PC-9 (cell line): ENCODE results near the gene RNF38. TPM values are rescaled to one million over a fixed set of nuclear protein-coding genes. Genes with fewer than 3 reads are reported as not detected.
"Not testable (repeated sequence)": the region's sequence is repeated elsewhere in the genome, so short reads cannot be mapped to it uniquely, and the experiment has no call there.

Source experiments
- BruUV-seq: library from RNA; stranded (reverse); fragments of 400-500 nt; replicated peaks from 2 replicates; lab custom pipeline; 2021; lab: Mats Ljungman, UMichigan
- CTCF ChIA-PET: fragments of 300-600 bp; sonication (Branson Sonifier 250); formaldehyde crosslinking; loops from one replicate; lab custom pipeline; 2022; ENCODE audit warnings: antibody characterized with exemption; lab: Charles Lee
- POLR2A ChIA-PET: fragments of 300-600 bp; sonication (Branson Sonifier 250); formaldehyde crosslinking; loops from one replicate; lab custom pipeline; 2022; ENCODE audit warnings: antibody characterized with exemption; ENCODE audit not compliant: unreplicated experiment; lab: Charles Lee
- DNase-seq, 2 experiments: peaks; one replicate each; pipeline versions ENCODE4 v3.0.0 to v3.0.0-alpha.2; 2015 to 2022; ENCODE audit warnings: mixed read lengths in 1 of 2
- H2AFZ ChIP-seq: fragments of 200-600 bp; sonication (generic); 2 replicates; pipeline ENCODE4 v1.8.1; 2017; ENCODE audit warnings: antibody characterized with exemption
- H3F3A ChIP-seq: fragments of 200-600 bp; sonication (generic); 2 replicates; pipeline ENCODE4 v1.8.1; 2017; ENCODE audit warnings: antibody characterized with exemption, mild to moderate bottlenecking, low read depth; ENCODE audit not compliant: insufficient read depth
- H3K27ac ChIP-seq: fragments of 200-600 bp; sonication (generic); 2 replicates; pipeline ENCODE4 v1.6.1; 2016; ENCODE audit warnings: mixed run types
- H3K27me3 ChIP-seq: fragments of 200-600 bp; sonication (generic); 2 replicates; pipeline ENCODE4 v1.6.1; 2016; ENCODE audit warnings: low read depth, mixed run types; ENCODE audit not compliant: insufficient read depth
- H3K36me3 ChIP-seq: fragments of 200-600 bp; sonication (generic); 2 replicates; pipeline ENCODE4 v1.6.1; 2016; ENCODE audit warnings: low read depth, mixed run types
- H3K4me1 ChIP-seq: fragments of 200-600 bp; sonication (generic); replicated peaks from 2 replicates; pipeline ENCODE4 v1.6.1; 2016; ENCODE audit warnings: mixed run types; ENCODE audit not compliant: insufficient read depth
- H3K4me2 ChIP-seq: fragments of 200-600 bp; sonication (generic); 2 replicates; pipeline ENCODE4 v1.6.1; 2017; ENCODE audit warnings: mixed run types
- H3K4me3 ChIP-seq: fragments of 200-600 bp; sonication (generic); 2 replicates; pipeline ENCODE4 v1.6.1; 2016; ENCODE audit warnings: mixed run types
- H3K79me2 ChIP-seq: fragments of 200-600 bp; sonication (generic); 2 replicates; pipeline ENCODE4 v1.6.1; 2017; ENCODE audit warnings: low read depth, mixed run types
- H3K9me2 ChIP-seq: fragments of 200-600 bp; sonication (generic); 2 replicates; pipeline ENCODE4 v1.8.1; 2017; ENCODE audit warnings: mild to moderate bottlenecking; ENCODE audit not compliant: insufficient read depth
- H3K9me3 ChIP-seq: fragments of 200-600 bp; sonication (generic); 2 replicates; pipeline ENCODE4 v1.8.1; 2016; ENCODE audit warnings: low read depth; ENCODE audit not compliant: insufficient read depth
- H4K20me1 ChIP-seq: fragments of 200-600 bp; sonication (generic); 2 replicates; pipeline ENCODE4 v1.8.1; 2017; ENCODE audit not compliant: insufficient read depth
- CTCF ChIP-seq: fragments of 200-600 bp; sonication (generic); conservative IDR thresholded peaks from 2 replicates; pipeline ENCODE4 v1.6.1; 2017; ENCODE audit warnings: mixed run types, antibody characterized with exemption, mild to moderate bottlenecking, moderate library complexity
- EZH2 ChIP-seq: fragments of 200-600 bp; sonication (generic); IDR thresholded peaks from 2 replicates; pipeline ENCODE4 v1.8.0; 2017; ENCODE audit warnings: antibody characterized with exemption, low read depth
- intact Hi-C: fragments of 100-400 bp; cut with micrococcal nuclease; formaldehyde crosslinking; loops from one replicate; pipeline ENCODE4 v1.10.0; 2022; ENCODE audit not compliant: unreplicated experiment
- total RNA-seq: library from RNA; stranded (reverse); gene quantifications from 2 replicates; pipeline ENCODE4 v1.2.3, GENCODE V29; 2021

The RNF38 gene
- total RNA-seq, 1 experiment from 2014 or later, result 17.5 TPM

GRCh38 chr9:36415822-36416525 is 15.9 kb upstream of the RNF38 start:
- Histone ChIP-seq H3K9me3 (no peaks in the 10 kb centered on the region), H3K4me2 (no peak overlapping the region), H3K4me3 (no peak overlapping the region), H3K4me1 (peaks cover 22% of the 10 kb centered on the region), H2AFZ (no peak overlapping the region), H3K9me2 (no peaks in the 10 kb centered on the region), H3K27ac (no peak overlapping the region), H3K79me2 (no peaks in the 10 kb centered on the region), H3K27me3 (no peaks in the 10 kb centered on the region), H4K20me1 (no peaks in the 10 kb centered on the region), H3K36me3 (no peaks in the 10 kb centered on the region), H3F3A (peaks cover 21% of the 10 kb centered on the region)
- DNase-seq, result no peak
- ChIA-PET CTCF (no interaction called here), POLR2A (no interaction called here)
- no peak for TF ChIP-seq CTCF
- TF ChIP-seq EZH2, result no peak
- no TSS peak for BruUV-seq
- intact Hi-C loops, result no loop called here

GRCh38 chr9:36411410-36411809 is 11.3 kb upstream of the RNF38 start:
- H3K4me3 ChIP-seq, CTCF ChIA-PET, H3K27ac ChIP-seq, BruUV-seq, H2AFZ ChIP-seq, DNase-seq, H3K4me1 ChIP-seq, H3K36me3 ChIP-seq, H3K9me3 ChIP-seq, intact Hi-C loops, H4K20me1 ChIP-seq, POLR2A ChIA-PET, H3K4me2 ChIP-seq, H3F3A ChIP-seq, H3K27me3 ChIP-seq, H3K79me2 ChIP-seq, H3K9me2 ChIP-seq: not testable (repeated sequence)

- H3K4me3 ChIP-seq, H3K9me2 ChIP-seq, DNase-seq, H3K79me2 ChIP-seq, POLR2A ChIA-PET, H3K9me3 ChIP-seq, H3K4me1 ChIP-seq, H3K36me3 ChIP-seq, H3K4me2 ChIP-seq, H3K27ac ChIP-seq, BruUV-seq, intact Hi-C loops, H4K20me1 ChIP-seq, H2AFZ ChIP-seq, H3F3A ChIP-seq, H3K27me3 ChIP-seq: not testable (repeated sequence)
- CTCF ChIA-PET, result interaction anchor here (1.2 kb wide), 1 partner anchor 12 kb away, joined by 3 read pairs; no protein-coding TSS in a partner anchor
These were observed 9.0 kb upstream of the RNF38 start for GRCh38 chr9:36409076-36409475.

- intact Hi-C loops, result loop anchor here (1.0 kb wide), 3 partner anchors 43 to 322 kb away; no protein-coding TSS in a partner anchor
- ChIA-PET POLR2A (no interaction called here), CTCF (interaction anchor here (0.6 to 1.0 kb wide), 6 partner anchors 43 to 149 kb away, joined by 3 to 7 read pairs (median 4); no protein-coding TSS in a partner anchor)
- Histone ChIP-seq H3K27ac (no peak overlapping the region), H3K4me3 (no peak overlapping the region), H3K9me3 (no peaks in the 10 kb centered on the region), H3F3A (no peaks in the 10 kb centered on the region), H3K4me1 (no peaks in the 10 kb centered on the region), H4K20me1 (no peaks in the 10 kb centered on the region), H3K36me3 (no peaks in the 10 kb centered on the region), H3K9me2 (no peaks in the 10 kb centered on the region), H3K27me3 (no peaks in the 10 kb centered on the region), H2AFZ (no peak overlapping the region), H3K4me2 (no peak overlapping the region), H3K79me2 (no peaks in the 10 kb centered on the region)
- TF ChIP-seq CTCF, result peak; percentile 88
- TF ChIP-seq EZH2, result no peak
- no TSS peak for BruUV-seq
- peak; percentile 37 to 47 for DNase-seq
These were observed 7.2 kb upstream of the RNF38 start for GRCh38 chr9:36407122-36407723.
